ENCODE data around the gene HCRT.
"Not testable (repeated sequence)": the region's sequence is repeated elsewhere in the genome, so short reads cannot be mapped to it uniquely, and the experiment has no call there.

Gene HCRT

GRCh38 chr17:42184713-42185620, at the start of gene HCRT:
Gene HCRT (minus strand): TSS chr17:42185452. CDS start chr17:42185365, 87 bp downstream.
- no peak for FAIRE-seq

- FAIRE-seq, result no peak
Observed at GRCh38 chr17:42233994-42234393, 48.7 kb upstream of the HCRT start.

- FAIRE-seq, result no peak
Observed at GRCh38 chr17:42233156-42233555, 47.9 kb upstream of the HCRT start.

GRCh38 chr17:42230225-42230624, 45.0 kb upstream of the HCRT start:
- FAIRE-seq, result no peak

GRCh38 chr17:42227849-42228700, 42.8 kb upstream of the HCRT start:
- FAIRE-seq, result no peak

- no peak for FAIRE-seq
Observed at GRCh38 chr17:42225646-42226045, 40.4 kb upstream of the HCRT start.

- no peak for FAIRE-seq
Observed at GRCh38 chr17:42224651-42225050, 39.4 kb upstream of the HCRT start.

GRCh38 chr17:42221886-42222745, 36.9 kb upstream of the HCRT start:
- FAIRE-seq, result no peak

GRCh38 chr17:42219280-42219679, 34.0 kb upstream of the HCRT start:
- FAIRE-seq, result not testable (repeated sequence)

GRCh38 chr17:42214156-42214555, 28.9 kb upstream of the HCRT start:
- no peak for FAIRE-seq

- no peak for FAIRE-seq
Observed at GRCh38 chr17:42212382-42212781, 27.1 kb upstream of the HCRT start.

GRCh38 chr17:42211921-42212341, 26.7 kb upstream of the HCRT start:
- not testable (repeated sequence) for FAIRE-seq

- no peak for FAIRE-seq
Observed at GRCh38 chr17:42210046-42210445, 24.8 kb upstream of the HCRT start.

GRCh38 chr17:42206153-42206612, 20.9 kb upstream of the HCRT start:
- not testable (repeated sequence) for FAIRE-seq

- no peak for FAIRE-seq
Observed at GRCh38 chr17:42203354-42203753, 18.1 kb upstream of the HCRT start.

- FAIRE-seq, result no peak
Observed at GRCh38 chr17:42202696-42203095, 17.4 kb upstream of the HCRT start.

GRCh38 chr17:42202159-42202558, 16.9 kb upstream of the HCRT start:
- FAIRE-seq, result no peak

GRCh38 chr17:42201458-42201772, 16.2 kb upstream of the HCRT start:
- no peak for FAIRE-seq

GRCh38 chr17:42200706-42201457, 15.6 kb upstream of the HCRT start:
- no peak for FAIRE-seq

GRCh38 chr17:42199416-42200011, 14.3 kb upstream of the HCRT start:
- FAIRE-seq, result no peak

- no peak for FAIRE-seq
Observed at GRCh38 chr17:42198897-42199296, 13.6 kb upstream of the HCRT start.

All from colon (tissue), 2 donors.